PC-9 (cell line): ENCODE results near the gene PDCD6IP.

Source experiments
- CTCF ChIP-seq: fragments of 200-600 bp; sonication (generic); conservative IDR thresholded peaks from 2 replicates; pipeline ENCODE4 v1.6.1; 2017; ENCODE audit warnings: mixed run types, antibody characterized with exemption, mild to moderate bottlenecking, moderate library complexity
- EZH2 ChIP-seq: fragments of 200-600 bp; sonication (generic); IDR thresholded peaks from 2 replicates; pipeline ENCODE4 v1.8.0; 2017; ENCODE audit warnings: antibody characterized with exemption, low read depth

DNA sequence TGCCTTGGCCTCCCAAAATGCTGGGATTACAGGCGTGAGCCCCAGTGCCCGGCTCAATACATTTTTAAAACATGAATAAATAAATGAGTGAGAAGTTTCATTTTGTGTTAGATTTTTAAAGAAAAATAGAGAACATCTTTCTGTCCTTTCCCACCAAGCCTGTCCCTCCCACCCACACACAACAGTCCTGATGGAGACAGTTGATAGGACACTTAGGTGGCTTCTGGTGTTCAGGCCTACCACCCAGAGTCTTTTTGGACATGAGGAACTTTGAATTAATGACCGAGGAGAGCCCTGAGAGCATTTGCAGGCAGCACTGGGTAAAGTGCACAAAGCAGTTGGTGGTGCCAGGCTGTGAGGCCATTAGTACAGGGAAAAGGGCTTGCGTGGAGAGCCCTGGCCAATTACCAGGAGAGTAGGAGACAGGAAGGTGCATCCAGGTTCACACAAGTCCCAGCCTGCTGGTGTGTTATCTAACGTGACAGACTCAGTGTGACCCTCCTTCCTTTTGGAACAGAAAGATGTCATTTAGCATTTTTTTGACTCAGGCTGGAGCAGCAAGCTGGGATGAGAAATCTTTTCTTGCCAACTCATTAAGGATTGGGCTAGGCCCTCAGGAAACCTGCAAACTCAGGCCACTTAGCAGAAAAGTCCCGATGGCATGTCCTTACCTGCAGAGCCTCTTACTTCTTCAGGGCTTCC is 103.6 kb downstream of the PDCD6IP start:
- no peak for TF ChIP-seq CTCF
- no peak for TF ChIP-seq EZH2
